Chondrocyte (in vitro differentiated cells): ENCODE data around the gene AP4B1. TPM values are rescaled to one million over a fixed set of nuclear protein-coding genes. Genes with fewer than 3 reads are reported as not detected.

Experiments
- DNase-seq: peaks from one replicate; pipeline ENCODE4 v3.0.0; 2021; ENCODE audit warnings: mixed read lengths, low spot score
- H3K27ac Mint-ChIP-seq: one replicate; pipeline ENCODE4 v1.8.0; 2021; ENCODE audit warnings: mild to moderate bottlenecking, moderate library complexity, mixed read lengths; ENCODE audit not compliant: unreplicated experiment
- H3K27me3 Mint-ChIP-seq: 2 replicates; pipeline ENCODE4 v1.8.0; 2021; ENCODE audit warnings: low read depth, mixed read lengths
- H3K36me3 Mint-ChIP-seq: 2 replicates; pipeline ENCODE4 v1.8.0; 2021; ENCODE audit warnings: low read depth, mixed read lengths
- H3K4me1 Mint-ChIP-seq: 2 replicates; pipeline ENCODE4 v1.8.0; 2021; ENCODE audit warnings: low read depth, mild to moderate bottlenecking, mixed read lengths
- H3K4me3 Mint-ChIP-seq: one replicate; pipeline ENCODE4 v1.8.0; 2021; ENCODE audit warnings: mild to moderate bottlenecking, moderate library complexity, mixed read lengths; ENCODE audit not compliant: unreplicated experiment
- H3K9me3 Mint-ChIP-seq: 2 replicates; pipeline ENCODE4 v1.8.0; 2021; ENCODE audit warnings: low read depth, mixed read lengths
- total RNA-seq: library from RNA; stranded (reverse); gene quantifications from 3 replicates; pipeline ENCODE4 v1.2.1, GENCODE V29; 2021
- TF ChIP-seq, protein P1 (sequence below): fragments of 200-600 bp; sonication (generic); IDR thresholded peaks from 2 replicates; pipeline ENCODE4 v1.5.0; 2021; ENCODE audit warnings: antibody characterized with exemption, mild to moderate bottlenecking, moderate library complexity

AP4B1 gene
- total RNA-seq, 1 donor from 2014 or later, result 15.6 TPM

DNA sequence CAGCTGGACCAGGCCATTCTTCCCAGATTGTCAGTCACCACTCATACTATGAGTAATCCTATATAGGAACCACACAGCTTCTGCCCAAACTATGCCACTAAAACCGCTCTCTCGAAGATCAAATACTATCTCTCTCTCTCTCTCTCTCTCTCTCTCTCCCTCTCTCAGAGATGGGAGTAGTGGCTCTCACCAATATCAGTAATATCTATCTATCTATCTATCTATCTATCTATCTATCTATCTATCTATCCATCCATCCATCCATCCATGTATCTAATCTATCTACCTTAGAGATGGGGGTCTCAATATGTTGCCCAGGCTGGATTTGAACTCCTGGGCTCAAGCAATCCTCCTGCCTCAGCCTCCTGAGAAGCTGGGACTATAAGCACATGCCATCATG lies 19.9 kb upstream of the AP4B1 start:
- Mint-ChIP-seq H3K9me3 (no peaks in the 10 kb centered on the region), H3K36me3 (no peaks in the 10 kb centered on the region), H3K4me1 (peaks cover 15% of the 10 kb centered on the region), H3K27ac (no peak overlapping the region), H3K27me3 (peaks cover 9% of the 10 kb centered on the region), H3K4me3 (no peak overlapping the region)
- no peak for DNase-seq
- TF ChIP-seq, protein P1, sequence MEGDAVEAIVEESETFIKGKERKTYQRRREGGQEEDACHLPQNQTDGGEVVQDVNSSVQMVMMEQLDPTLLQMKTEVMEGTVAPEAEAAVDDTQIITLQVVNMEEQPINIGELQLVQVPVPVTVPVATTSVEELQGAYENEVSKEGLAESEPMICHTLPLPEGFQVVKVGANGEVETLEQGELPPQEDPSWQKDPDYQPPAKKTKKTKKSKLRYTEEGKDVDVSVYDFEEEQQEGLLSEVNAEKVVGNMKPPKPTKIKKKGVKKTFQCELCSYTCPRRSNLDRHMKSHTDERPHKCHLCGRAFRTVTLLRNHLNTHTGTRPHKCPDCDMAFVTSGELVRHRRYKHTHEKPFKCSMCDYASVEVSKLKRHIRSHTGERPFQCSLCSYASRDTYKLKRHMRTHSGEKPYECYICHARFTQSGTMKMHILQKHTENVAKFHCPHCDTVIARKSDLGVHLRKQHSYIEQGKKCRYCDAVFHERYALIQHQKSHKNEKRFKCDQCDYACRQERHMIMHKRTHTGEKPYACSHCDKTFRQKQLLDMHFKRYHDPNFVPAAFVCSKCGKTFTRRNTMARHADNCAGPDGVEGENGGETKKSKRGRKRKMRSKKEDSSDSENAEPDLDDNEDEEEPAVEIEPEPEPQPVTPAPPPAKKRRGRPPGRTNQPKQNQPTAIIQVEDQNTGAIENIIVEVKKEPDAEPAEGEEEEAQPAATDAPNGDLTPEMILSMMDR, result no peak

- H3K4me1 Mint-ChIP-seq, result peaks cover 4% of the 10 kb centered on the region
- H3K27ac Mint-ChIP-seq, result no peak overlapping the region
- DNase-seq, result no peak
- no peak overlapping the region for H3K4me3 Mint-ChIP-seq
- peaks cover 9% of the 10 kb centered on the region for H3K27me3 Mint-ChIP-seq
- H3K9me3 Mint-ChIP-seq, result no peaks in the 10 kb centered on the region
- H3K36me3 Mint-ChIP-seq, result no peaks in the 10 kb centered on the region
- TF ChIP-seq, protein P1, result no peak
Measured at GRCh38 chr1:113922957-113923356, 18.4 kb upstream of the AP4B1 start.

DNA sequence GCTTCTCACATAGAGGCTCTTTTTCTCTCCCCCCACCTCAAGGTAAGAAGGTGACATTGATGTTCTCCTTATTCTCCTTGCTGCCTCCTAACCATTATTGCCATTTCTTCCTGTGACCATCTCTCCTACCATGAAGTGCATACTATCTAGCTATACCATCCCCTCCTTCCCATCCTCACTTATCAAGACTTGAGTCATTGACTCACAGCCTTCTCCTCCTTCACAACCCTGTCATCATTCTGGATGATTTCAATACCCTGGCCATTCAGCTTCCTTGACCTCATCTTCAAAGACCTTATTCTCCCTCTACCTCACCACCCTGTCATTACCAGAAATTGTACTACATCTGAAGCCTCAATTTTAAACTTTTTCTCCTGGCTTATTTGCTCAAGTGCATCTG lies 13.6 kb upstream of the AP4B1 start:
- Mint-ChIP-seq H3K9me3 (no peaks in the 10 kb centered on the region), H3K36me3 (peaks cover 1% of the 10 kb centered on the region), H3K27ac (no peak overlapping the region), H3K4me1 (peaks cover 2% of the 10 kb centered on the region), H3K4me3 (no peak overlapping the region), H3K27me3 (peaks cover 4% of the 10 kb centered on the region)
- DNase-seq, result no peak
- TF ChIP-seq, protein P1, result no peak

DNA sequence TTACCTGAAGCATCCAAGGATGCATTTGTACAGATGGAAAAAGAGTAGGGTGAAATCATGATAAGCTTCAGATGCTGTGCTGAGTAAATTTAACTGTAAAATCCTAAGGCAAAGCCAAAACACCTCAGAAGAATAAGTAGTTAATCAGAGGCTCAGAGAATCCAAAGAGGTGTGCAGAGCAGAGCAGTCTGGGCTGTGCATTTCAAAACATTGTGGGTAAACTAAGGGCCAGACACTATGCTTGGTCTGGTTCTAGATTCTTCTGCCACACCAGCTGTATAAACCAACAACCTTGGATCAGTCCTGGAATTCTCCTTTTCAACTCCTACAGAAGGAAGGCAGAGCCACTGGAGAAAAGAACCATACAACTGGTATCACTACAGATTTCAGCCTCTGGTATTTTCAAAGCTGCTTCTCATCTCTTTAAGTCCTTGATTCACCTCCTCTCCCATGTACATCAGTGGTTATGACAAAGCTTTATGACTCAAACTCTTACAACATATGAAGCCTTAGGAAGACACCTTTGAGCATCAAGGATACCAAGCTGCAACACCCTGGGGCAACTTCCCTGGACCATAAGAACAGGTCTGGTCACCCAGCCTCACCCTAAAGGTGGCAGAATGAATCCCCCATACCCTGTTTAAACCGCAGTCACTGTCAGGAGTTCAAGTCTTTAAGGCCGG lies 12.9 kb upstream of the AP4B1 start:
- H3K4me1 Mint-ChIP-seq, result peaks cover 9% of the 10 kb centered on the region
- no peaks in the 10 kb centered on the region for H3K9me3 Mint-ChIP-seq
- peaks cover 1% of the 10 kb centered on the region for H3K36me3 Mint-ChIP-seq
- peaks cover 2% of the 10 kb centered on the region for H3K27me3 Mint-ChIP-seq
- H3K4me3 Mint-ChIP-seq, result no peak overlapping the region
- no peak overlapping the region for H3K27ac Mint-ChIP-seq
- TF ChIP-seq, protein P1, result no peak
- no peak for DNase-seq

DNA sequence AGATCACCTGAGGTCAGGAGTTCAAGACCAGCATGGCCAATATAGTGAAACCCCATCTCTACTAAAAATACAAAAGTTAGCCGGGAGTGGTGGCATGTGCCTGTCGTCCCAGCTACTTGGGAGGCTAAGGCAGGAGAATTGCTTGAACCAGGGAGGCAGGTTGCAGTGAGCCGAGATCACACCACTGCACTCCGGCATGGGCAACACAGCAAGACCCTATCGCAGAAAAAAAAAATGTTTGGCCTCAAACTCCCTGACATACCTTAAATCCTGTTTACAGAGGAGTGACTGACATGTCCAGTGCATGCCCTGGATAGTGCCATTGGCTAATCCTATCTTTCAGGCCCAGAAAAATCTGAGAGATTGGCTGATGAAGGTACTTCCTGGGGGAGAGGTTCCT lies 12.4 kb upstream of the AP4B1 start:
- H3K27ac Mint-ChIP-seq, result no peak overlapping the region
- peaks cover 11% of the 10 kb centered on the region for H3K4me1 Mint-ChIP-seq
- H3K27me3 Mint-ChIP-seq, result no peaks in the 10 kb centered on the region
- no peaks in the 10 kb centered on the region for H3K9me3 Mint-ChIP-seq
- H3K4me3 Mint-ChIP-seq, result no peak overlapping the region
- TF ChIP-seq, protein P1, result no peak
- peaks cover 1% of the 10 kb centered on the region for H3K36me3 Mint-ChIP-seq
- DNase-seq, result no peak
